Stomach (tissue), 9 donors: Measurements from ENCODE around the gene PTX3. TPM values are rescaled to one million over a fixed set of nuclear protein-coding genes. Genes with fewer than 3 reads are reported as not detected.

Experiments
- DNase-seq, 2 donors: peaks; one replicate each; pipeline versions ENCODE4 v3.0.0 to v3.0.0-alpha.2; 2013 to 2019
- H3K27ac ChIP-seq, 5 donors: fragments of 200-600 bp in 4 of 5; sonication (generic) in 4 of 5; one replicate each; pipeline ENCODE4 v1.5.1; 2013 to 2019; ENCODE audit warnings: mild to moderate bottlenecking in 1 of 5, moderate library complexity in 1 of 5
- H3K27me3 ChIP-seq, 3 donors: fragments of 200-600 bp; sonication (generic); one replicate each; pipeline ENCODE4 v1.5.1; 2017 to 2019; ENCODE audit warnings: mixed run types in 1 of 3
- H3K36me3 ChIP-seq, 4 donors: fragments of 200-600 bp; sonication (generic); 1 replicate in 3 of 4; 2 replicates in 1 of 4; pipeline ENCODE4 v1.5.1; 2016 to 2019
- H3K4me1 ChIP-seq, 4 donors: fragments of 200-600 bp; sonication (generic); one replicate each; pipeline ENCODE4 v1.5.1; 2016 to 2019
- H3K4me3 ChIP-seq, 4 donors: fragments of 200-600 bp; sonication (generic) in 3 of 4; one replicate each; pipeline ENCODE4 v1.5.1; 2016 to 2019; ENCODE audit warnings: mild to moderate bottlenecking in 1 of 4
- H3K9me3 ChIP-seq, 4 donors: fragments of 200-600 bp; sonication (generic); one replicate each; pipeline ENCODE4 v1.5.1; 2016 to 2019
- CTCF ChIP-seq, 7 experiments: fragments of 450-650 bp in 4 of 7; fragments of 200-600 bp in 3 of 7; sonication (generic) in 3 of 7; IDR thresholded peaks; one replicate each; pipeline ENCODE4 v1.5.1; 2016 to 2019; ENCODE audit warnings: antibody characterized with exemption in 7 of 7, control low read depth in 2 of 7, mild to moderate bottlenecking in 1 of 7
- EP300 ChIP-seq: sonication (generic); formaldehyde crosslinking; IDR thresholded peaks from one replicate; pipeline ENCODE4 v1.6.1; 2017; ENCODE audit warnings: antibody characterized with exemption
- POLR2A ChIP-seq, 4 donors: fragments of 450-650 bp; IDR thresholded peaks; one replicate each; pipeline ENCODE4 v1.6.1; 2016; ENCODE audit warnings: antibody characterized with exemption in 4 of 4, control low read depth in 2 of 4, mild to moderate bottlenecking in 1 of 4, moderate library complexity in 1 of 4
- POLR2AphosphoS5 ChIP-seq, 3 donors: sonication (generic); formaldehyde crosslinking; IDR thresholded peaks; one replicate each; pipeline ENCODE4 v1.6.1; 2016; ENCODE audit warnings: antibody characterized with exemption in 3 of 3
- WGBS, 5 donors: extraction: QIAGEN DNeasy Blood & Tissue Kit in 3 of 5; methylation state at CpG; one replicate each; pipeline versions ENCODE4 v1.1.5 to v1.1.7; 2013 to 2018; 5-methylcytosine and 5-hydroxymethylcytosine counted together
- intact Hi-C: fragments of 100-400 bp; cut with DNase I; formaldehyde crosslinking; loops from one replicate; pipeline ENCODE4 v1.15.1; 2023; ENCODE audit warnings: low total_unique reads
- polyA plus RNA-seq, 3 donors: library from polyadenylated mRNA; stranded (reverse); fragments of 200-250 nt; gene quantifications; one replicate each; pipeline ENCODE4 v1.2.3, GENCODE V29; 2013
- total RNA-seq, 5 donors: library from RNA; depleted of rRNA; stranded (reverse); fragments of >200 nt; gene quantifications; one replicate each; pipeline versions ENCODE4 v1.1.0 to v1.2.3, GENCODE V29; 2014 to 2016
- donor health status: healthy with polysubstance abuse.
- donor health status: Bipolar disorder and iron deficiency.
- donor health status: healthy.

PTX3 gene
- total and polyA plus RNA-seq, 8 donors: 0.45 to 25.7 (median 4.6) TPM

GRCh38 chr3:157390713-157391515 lies 45.7 kb upstream of the PTX3 start:
- TF ChIP-seq CTCF (IDR thresholded peaks at IDR 0.05) (no peak), POLR2A (IDR thresholded peaks at IDR 0.05) (no peak), POLR2AphosphoS5 (IDR thresholded peaks at IDR 0.05) (no peak), EP300 (no peak)
- no peak overlapping the region for H3K4me3 ChIP-seq
- H3K27ac ChIP-seq: no peak overlapping the region
- H3K9me3 ChIP-seq: no peaks in the 10 kb centered on the region
- intact Hi-C loops: no loop called here
- H3K4me1 ChIP-seq: no peaks in the 10 kb centered on the region
- 83 to 94% (median 89%) methylated on average over 7 to 9 of the region's 9 CpGs for WGBS, 5 donors
- no peaks in the 10 kb centered on the region for H3K27me3 ChIP-seq
- no peak for DNase-seq
- no peaks in the 10 kb centered on the region for H3K36me3 ChIP-seq

DNA sequence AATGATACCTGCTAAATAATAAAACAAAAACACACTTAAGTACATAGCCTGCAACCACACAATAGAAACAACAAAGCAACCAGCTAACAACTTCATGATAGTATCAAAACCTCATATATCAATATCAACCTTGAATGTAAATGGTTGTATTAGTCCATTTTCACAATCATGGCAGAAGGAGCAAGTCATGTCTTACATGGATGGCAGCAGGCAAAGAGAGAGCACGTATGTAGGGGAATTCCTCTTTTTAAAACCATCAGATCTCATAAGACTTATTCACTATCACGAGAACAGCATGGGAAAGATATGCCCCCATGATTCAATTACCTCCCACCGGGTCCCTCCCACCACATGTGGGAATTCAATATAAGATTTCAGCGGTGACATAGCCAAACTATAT lies 44.5 kb upstream of the PTX3 start:
- H3K36me3 ChIP-seq: no peaks in the 10 kb centered on the region
- no peak overlapping the region for H3K4me3 ChIP-seq
- TF ChIP-seq EP300 (no peak), CTCF (IDR thresholded peaks at IDR 0.05) (no peak), POLR2AphosphoS5 (IDR thresholded peaks at IDR 0.05) (no peak), POLR2A (IDR thresholded peaks at IDR 0.05) (no peak)
- no peaks in the 10 kb centered on the region for H3K27me3 ChIP-seq
- no peak for DNase-seq
- no peaks in the 10 kb centered on the region for H3K9me3 ChIP-seq
- no peaks in the 10 kb centered on the region for H3K4me1 ChIP-seq
- intact Hi-C loops: no loop called here
- WGBS, 5 donors: 81 to 94% (median 89%) methylated on average over 4 of the region's 4 CpGs
- H3K27ac ChIP-seq: no peak overlapping the region

- Histone ChIP-seq H3K4me3 (no peak overlapping the region), H3K9me3 (no peaks in the 10 kb centered on the region), H3K4me1 (no peaks in the 10 kb centered on the region), H3K27ac (no peak overlapping the region), H3K36me3 (no peaks in the 10 kb centered on the region), H3K27me3 (no peaks in the 10 kb centered on the region)
- intact Hi-C loops: no loop called here
- TF ChIP-seq CTCF (IDR thresholded peaks at IDR 0.05) (no peak), POLR2A (IDR thresholded peaks at IDR 0.05) (no peak), EP300 (no peak), POLR2AphosphoS5 (IDR thresholded peaks at IDR 0.05) (no peak)
- DNase-seq: no peak
Observed at GRCh38 chr3:157393113-157393512, 43.5 kb upstream of the PTX3 start.

DNA sequence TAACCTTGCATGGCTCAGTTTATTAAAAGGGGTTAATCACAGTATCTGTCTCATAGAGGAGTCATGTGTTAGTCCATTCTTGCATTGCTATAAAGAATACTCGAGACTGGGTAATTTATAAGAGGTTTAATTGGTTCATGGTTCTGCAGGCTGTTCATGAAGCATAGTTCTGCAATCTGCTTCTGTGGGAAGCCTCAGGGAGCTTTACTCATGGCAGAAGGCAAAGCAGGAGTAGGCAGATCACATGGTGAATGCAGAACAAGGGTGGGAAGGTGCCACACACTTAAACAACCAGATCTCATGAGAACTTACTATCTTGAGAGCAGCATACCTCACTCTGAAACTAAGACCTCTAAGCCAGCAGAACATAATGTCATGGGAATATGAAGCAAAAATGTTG lies 42.2 kb upstream of the PTX3 start:
- no peak for DNase-seq
- intact Hi-C loops: no loop called here
- no peaks in the 10 kb centered on the region for H3K4me1 ChIP-seq
- 65 to 77% (median 71%) methylated on average over 1 of the region's 1 CpG for WGBS, 5 donors
- H3K27me3 ChIP-seq: no peaks in the 10 kb centered on the region
- TF ChIP-seq POLR2A (IDR thresholded peaks at IDR 0.05) (no peak), EP300 (no peak), CTCF (IDR thresholded peaks at IDR 0.05) (no peak), POLR2AphosphoS5 (IDR thresholded peaks at IDR 0.05) (no peak)
- no peak overlapping the region for H3K27ac ChIP-seq
- H3K4me3 ChIP-seq: no peak overlapping the region
- H3K9me3 ChIP-seq: no peaks in the 10 kb centered on the region
- H3K36me3 ChIP-seq: no peaks in the 10 kb centered on the region
